GM12878 (cell line): ENCODE results near the gene ALG12. TPM values are rescaled to one million over a fixed set of nuclear protein-coding genes. Genes with fewer than 3 reads are reported as not detected.

Experiments
- ATAC-seq: fragments of 200-7000 bp; cut with Tn5 transposase; 3 replicates; pipeline ENCODE4 v1.9.1; 2020; ENCODE audit warnings: mild to moderate bottlenecking, moderate library complexity
- BruUV-seq: library from RNA; stranded (reverse); fragments of 400-500 nt; replicated peaks from 2 replicates; lab custom pipeline; 2021; lab: Mats Ljungman, UMichigan
- CTCF ChIA-PET: fragments of 300-600 bp; sonication (Branson Sonifier 250); formaldehyde crosslinking; extraction: SDS; loops from one replicate; lab custom pipeline; 2021; ENCODE audit warnings: inconsistent platforms; lab: Yijun Ruan, JAX
- POLR2A ChIA-PET: fragments of 350-600 bp; formaldehyde crosslinking; extraction: SDS; loops from one replicate; lab custom pipeline; 2021; ENCODE audit warnings: inconsistent platforms; lab: Charles Lee
- RAD21 ChIA-PET: fragments of 300-600 bp; sonication (Branson Sonifier 250); formaldehyde crosslinking; loops from one replicate; lab custom pipeline; 2023; ENCODE audit warnings: antibody characterized with exemption; ENCODE audit not compliant: unreplicated experiment; lab: Charles Lee
- SMC1A ChIA-PET: fragments of 300-600 bp; sonication (Branson Sonifier 250); formaldehyde crosslinking; loops from one replicate; lab custom pipeline; 2023; ENCODE audit not compliant: unreplicated experiment, uncharacterized antibody; lab: Charles Lee
- DNase-seq: peaks from one replicate; pipeline ENCODE4 v3.0.0-alpha.2; 2011; ENCODE audit warnings: low read depth, low spot score
- FAIRE-seq: peaks from 3 replicates; lab custom pipeline; 2011; peaks lifted over from hg19 to GRCh38; lab: Jason Lieb, UNC
- H2AFZ ChIP-seq: 2 replicates; pipeline ENCODE4 v1.6.0; 2011; ENCODE audit warnings: low read depth, low read length, control low read depth; ENCODE audit not compliant: control insufficient read depth
- H3K27ac ChIP-seq: 2 replicates; pipeline ENCODE4 v1.5.1; 2011; ENCODE audit warnings: control low read depth; ENCODE audit not compliant: control insufficient read depth, insufficient read depth
- H3K27me3 ChIP-seq, 2 experiments: replicated peaks in 1 of 2; 2 replicates each; pipeline versions ENCODE4 v1.6.0 to v1.6.1; 2011; ENCODE audit warnings: low read length in 1 of 2; ENCODE audit not compliant: control insufficient read depth in 2 of 2, insufficient read depth in 2 of 2
- H3K36me3 ChIP-seq, 2 experiments: 2 replicates each; pipeline ENCODE4 v1.5.1; 2011; ENCODE audit warnings: low read length in 1 of 2; ENCODE audit not compliant: control insufficient read depth in 2 of 2, insufficient read depth in 2 of 2
- H3K4me1 ChIP-seq: 2 replicates; pipeline ENCODE4 v1.6.1; 2011; ENCODE audit warnings: mild to moderate bottlenecking, low read length, moderate library complexity, mixed read lengths; ENCODE audit not compliant: control insufficient read depth, insufficient read depth
- H3K4me2 ChIP-seq: 2 replicates; pipeline ENCODE4 v1.6.0; 2011; ENCODE audit warnings: control low read depth; ENCODE audit not compliant: control insufficient read depth, insufficient read depth
- H3K4me3 ChIP-seq: fragments of 200-600 bp; sonication (generic); 2 replicates; pipeline ENCODE4 v1.5.1; 2016
- H3K79me2 ChIP-seq: 2 replicates; pipeline ENCODE4 v1.6.0; 2011; ENCODE audit warnings: low read length; ENCODE audit not compliant: control insufficient read depth, insufficient read depth
- H3K9ac ChIP-seq: 2 replicates; pipeline ENCODE4 v1.8.0; 2011; ENCODE audit warnings: low read length, control low read depth, mixed read lengths; ENCODE audit not compliant: control insufficient read depth, insufficient read depth
- H3K9me3 ChIP-seq: replicated peaks from 3 replicates; pipeline ENCODE4 v1.5.1; 2011; ENCODE audit warnings: mild to moderate bottlenecking, low read length; ENCODE audit not compliant: control insufficient read depth, insufficient read depth
- H4K20me1 ChIP-seq: 2 replicates; pipeline ENCODE4 v1.6.0; 2011; ENCODE audit not compliant: control insufficient read depth, insufficient read depth
- ATF2 ChIP-seq: IDR thresholded peaks from 2 replicates; pipeline ENCODE4 v1.6.1; 2012; ENCODE audit warnings: low read length, inconsistent platforms
- ATF3 ChIP-seq: IDR thresholded peaks from 2 replicates; pipeline ENCODE4 v1.6.1; 2011; ENCODE audit warnings: low read depth, mild to moderate bottlenecking, low read length, moderate library complexity, borderline replicate concordance; ENCODE audit errors: extremely low read depth
- CBX5 ChIP-seq: sonication (generic); IDR thresholded peaks from 2 replicates; pipeline ENCODE4 v1.6.1; 2016; ENCODE audit warnings: low read depth, moderate library complexity, mild to moderate bottlenecking, inconsistent platforms
- E4F1 ChIP-seq: fragments of 450-650 bp; IDR thresholded peaks from 2 replicates; pipeline ENCODE4 v1.6.1; 2018; ENCODE audit warnings: borderline replicate concordance, mild to moderate bottlenecking; ENCODE audit not compliant: partially characterized antibody
- EED ChIP-seq: sonication (generic); IDR thresholded peaks from 2 replicates; pipeline ENCODE4 v1.6.1; 2016; ENCODE audit warnings: antibody characterized with exemption, low read depth
- ELK1 ChIP-seq: IDR thresholded peaks from 2 replicates; pipeline ENCODE4 v1.6.1; 2012; ENCODE audit warnings: low read depth, low read length, improper control_type of control experiment
- NR2C1 ChIP-seq: fragments of 450-650 bp; IDR thresholded peaks from 2 replicates; pipeline ENCODE4 v1.6.1; 2017; ENCODE audit warnings: antibody characterized with exemption, mild to moderate bottlenecking, moderate library complexity
- PAX8 ChIP-seq: fragments of 450-650 bp; IDR thresholded peaks from 2 replicates; pipeline ENCODE4 v1.6.1; 2017; ENCODE audit warnings: mild to moderate bottlenecking, moderate library complexity
- POLR2AphosphoS5 ChIP-seq: IDR thresholded peaks from 2 replicates; pipeline ENCODE4 v1.6.1; 2011; ENCODE audit warnings: mild to moderate bottlenecking, low read length, inconsistent platforms
- POU2F2 ChIP-seq: IDR thresholded peaks from 3 replicates; pipeline ENCODE4 v1.6.1; 2011; ENCODE audit warnings: low read depth, mild to moderate bottlenecking, low read length, borderline replicate concordance
- ZBTB33 ChIP-seq: fragments of 450-650 bp; IDR thresholded peaks from 2 replicates; pipeline ENCODE4 v1.6.1; 2017; ENCODE audit warnings: mild to moderate bottlenecking
- WGBS: methylation state at CpG from one replicate; pipeline ENCODE4 v1.1.6; 2016; ENCODE audit warnings: low lambda C conversion rate; ENCODE audit not compliant: insufficient replicate concordance, insufficient coverage; ENCODE audit errors: missing lambda C conversion rate; 5-methylcytosine and 5-hydroxymethylcytosine counted together
- in situ Hi-C: fragments of 300-500 bp; cut with MboI; formaldehyde crosslinking; loops from 9 replicates; pipeline ENCODE4 v1.14.3; 2018; ENCODE audit warnings: mixed read lengths
- intact Hi-C: fragments of 100-400 bp; cut with micrococcal nuclease; formaldehyde crosslinking; loops from one replicate; pipeline ENCODE4 v1.14.2; 2022; ENCODE audit not compliant: unreplicated experiment
- polyA plus RNA-seq, 11 experiments: library from polyadenylated mRNA; depleted of rRNA in 4 of 11; unstranded in 6 of 11; stranded (reverse) in 5 of 11; fragments of >200 nt; fragmentation: Nextera tagmentation in 4 of 11; fragmentation: Illumina TruSeq in 1 of 11; extraction: Ambion mirVana in 4 of 11; extraction: Trizol in 1 of 11; gene quantifications; 1 replicate in 1 of 11; 2 replicates in 10 of 11; pipeline versions ENCODE4 v1.2.1 to v1.2.3, GENCODE V29; 2011 to 2016; ENCODE audit warnings: inconsistent platforms in 2 of 11, missing spikeins in 2 of 11, low read depth in 1 of 11
- total RNA-seq, 4 experiments: library from RNA; depleted of rRNA in 3 of 4; stranded (reverse); fragments of >200 nt in 3 of 4; fragmentation: Illumina TruSeq in 1 of 4; extraction: Trizol in 1 of 4; gene quantifications; 2 replicates each; pipeline versions ENCODE4 v1.2.1 to v1.2.3, GENCODE V29; 2013 to 2021

The ALG12 gene
- total and polyA plus RNA-seq, 10 of the 15 experiments (the other 5 are each of a cell fraction or from before 2014, with no cell fraction given) = 0.22 to 23.4 (median 6.6) TPM

GRCh38 chr22:49950396-49950994 lies 32.3 kb upstream of the ALG12 start:
- Histone ChIP-seq H3K27me3 (no peaks in the 10 kb centered on the region), H3K4me1 (peaks cover 4% of the 10 kb centered on the region; the same call in 1 of the 2 replicates), H3K79me2 (no peaks in the 10 kb centered on the region), H3K4me3 (no peak overlapping the region), H4K20me1 (no peaks in the 10 kb centered on the region), H3K27ac (no peak overlapping the region), H2AFZ (no peak overlapping the region), H3K4me2 (no peak overlapping the region), H3K9me3 (no peaks in the 10 kb centered on the region), H3K36me3 (no peaks in the 10 kb centered on the region), H3K9ac (no peak overlapping the region)
- ChIA-PET SMC1A (no interaction called here), CTCF (no interaction called here), RAD21 (no interaction called here), POLR2A (interaction anchor here (1.6 kb wide), 1 partner anchor 20 kb away, joined by 3 read pairs; no protein-coding TSS in a partner anchor)
- WGBS = 35% methylated on average over 12 of the region's 18 CpGs
- ATAC-seq (no peak), DNase-seq (no peak), FAIRE-seq (no peak)
- intact Hi-C loops (no loop called here), in situ Hi-C loops (no loop called here)
- TF ChIP-seq E4F1 (no peak), POU2F2 (no peak), PAX8 (no peak), ATF3 (no peak), ELK1 (no peak), CBX5 (no peak), ZBTB33 (no peak), ATF2 (no peak), POLR2AphosphoS5 (no peak), EED (no peak), NR2C1 (no peak)
- BruUV-seq = no TSS peak
